Limb (tissue), 2 donors: ENCODE measurements around the gene IFIT1.
"Not testable (repeated sequence)": the region's sequence is repeated elsewhere in the genome, so short reads cannot be mapped to it uniquely, and the experiment has no call there.

Experiments used
- DNase-seq, 2 donors: peaks; one replicate each; pipeline ENCODE4 v3.0.0-alpha.2; 2016; ENCODE audit errors: extremely low spot score in 2 of 2

IFIT1 gene

GRCh38 chr10:89364531-89364930, 27.9 kb upstream of the IFIT1 start:
- DNase-seq, result no peak

- no peak for DNase-seq
Measured at GRCh38 chr10:89367529-89367928, 24.9 kb upstream of the IFIT1 start.

- no peak for DNase-seq
Measured at GRCh38 chr10:89368129-89368528, 24.3 kb upstream of the IFIT1 start.

GRCh38 chr10:89369156-89370105, 23.0 kb upstream of the IFIT1 start:
- peak in 1 of 2 donors; percentile 69 for DNase-seq

- no peak for DNase-seq
Measured at GRCh38 chr10:89371079-89371478, 21.3 kb upstream of the IFIT1 start.

- DNase-seq, result no peak
Measured at GRCh38 chr10:89371987-89372386, 20.4 kb upstream of the IFIT1 start.

- DNase-seq, result peak in 1 of 2 donors; percentile 51
Measured at GRCh38 chr10:89373916-89374711, 18.3 kb upstream of the IFIT1 start.

GRCh38 chr10:89374713-89375141, 17.7 kb upstream of the IFIT1 start:
- no peak for DNase-seq

GRCh38 chr10:89377705-89378637, 14.5 kb upstream of the IFIT1 start, which contains the start of gene IFIT1B:
Gene IFIT1B (plus strand): TSS chr10:89378056. CDS start chr10:89378136, 80 bp downstream.
- no peak for DNase-seq

- no peak for DNase-seq
Measured at GRCh38 chr10:89379103-89379502, 13.3 kb upstream of the IFIT1 start.

GRCh38 chr10:89382757-89383156, 9.7 kb upstream of the IFIT1 start:
- no peak for DNase-seq

GRCh38 chr10:89384474-89385340, 7.7 kb upstream of the IFIT1 start:
- no peak for DNase-seq

- DNase-seq, result no peak
Measured at GRCh38 chr10:89388806-89389205, 3.6 kb upstream of the IFIT1 start.

GRCh38 chr10:89389254-89389653, 3.2 kb upstream of the IFIT1 start:
- peak in 1 of 2 donors; percentile 66 for DNase-seq

- peak in 1 of 2 donors; percentile 49 for DNase-seq
Measured at GRCh38 chr10:89390476-89391225, 1.8 kb upstream of the IFIT1 start.

- not testable (repeated sequence) for DNase-seq
Measured at GRCh38 chr10:89391226-89391576, 1.2 kb upstream of the IFIT1 start.

GRCh38 chr10:89392974-89393373, 551 bp downstream of the IFIT1 start:
- DNase-seq, result no peak

- no peak for DNase-seq
Measured at GRCh38 chr10:89393898-89394297, 1.5 kb downstream of the IFIT1 start.

GRCh38 chr10:89395141-89395540, 2.7 kb downstream of the IFIT1 start:
- DNase-seq, result no peak
